Stimulated activated CD4-positive, alpha-beta T cell treated with anti-CD3 and anti-CD28 coated beads, Interleukin-4, amount 100 ng/mL, for 1 hour (primary cell): ENCODE measurements around the gene FUT8.
"Not testable (repeated sequence)": the region's sequence is repeated elsewhere in the genome, so short reads cannot be mapped to it uniquely, and the experiment has no call there.

Experiments
- DNase-seq: peaks from one replicate; pipeline ENCODE4 v3.0.0-alpha.2; 2020

The FUT8 gene

GRCh38 chr14:65419593-65420252 lies 7.2 kb downstream of the FUT8 start:
- DNase-seq = no peak

GRCh38 chr14:65421201-65421981 lies 8.9 kb downstream of the FUT8 start:
- no peak for DNase-seq

GRCh38 chr14:65422088-65422834 lies 9.7 kb downstream of the FUT8 start:
- no peak for DNase-seq

- no peak for DNase-seq
Measured at GRCh38 chr14:65423982-65424381, 11.5 kb downstream of the FUT8 start.

- DNase-seq = no peak
Measured at GRCh38 chr14:65424531-65424930, 12.0 kb downstream of the FUT8 start.

GRCh38 chr14:65425885-65426284 lies 13.4 kb downstream of the FUT8 start:
- DNase-seq = no peak

- not testable (repeated sequence) for DNase-seq
Measured at GRCh38 chr14:65426902-65427301, 14.4 kb downstream of the FUT8 start.

GRCh38 chr14:65428691-65429090 lies 16.2 kb downstream of the FUT8 start:
- no peak for DNase-seq

GRCh38 chr14:65429757-65430156 lies 17.2 kb downstream of the FUT8 start:
- DNase-seq = no peak

- no peak for DNase-seq
Measured at GRCh38 chr14:65431245-65431644, 18.7 kb downstream of the FUT8 start.

GRCh38 chr14:65431951-65432350 lies 19.4 kb downstream of the FUT8 start:
- DNase-seq = no peak

- no peak for DNase-seq
Measured at GRCh38 chr14:65432361-65432948, 19.9 kb downstream of the FUT8 start.

- DNase-seq = no peak
Measured at GRCh38 chr14:65433157-65433556, 20.6 kb downstream of the FUT8 start.

GRCh38 chr14:65433646-65434045 lies 21.1 kb downstream of the FUT8 start:
- no peak for DNase-seq

- no peak for DNase-seq
Measured at GRCh38 chr14:65434216-65434850, 21.8 kb downstream of the FUT8 start.

- no peak for DNase-seq
Measured at GRCh38 chr14:65438266-65438933, 25.9 kb downstream of the FUT8 start.

- DNase-seq = no peak
Measured at GRCh38 chr14:65439117-65439516, 26.6 kb downstream of the FUT8 start.

- no peak for DNase-seq
Measured at GRCh38 chr14:65440230-65440629, 27.7 kb downstream of the FUT8 start.

GRCh38 chr14:65444230-65444629 lies 31.7 kb downstream of the FUT8 start:
- DNase-seq = no peak

- DNase-seq = no peak
Measured at GRCh38 chr14:65446159-65446558, 33.6 kb downstream of the FUT8 start.

- DNase-seq = no peak
Measured at GRCh38 chr14:65449647-65450046, 37.1 kb downstream of the FUT8 start.

- no peak for DNase-seq
Measured at GRCh38 chr14:65453807-65454480, 41.4 kb downstream of the FUT8 start.
